GM12874 (cell line): ENCODE measurements around the gene EFNA4.

Experiments
- CTCF ChIP-seq: IDR thresholded peaks from 2 replicates; pipeline ENCODE4 v1.5.1; 2011; ENCODE audit warnings: low read depth, mild to moderate bottlenecking, control low read depth, low read length, moderate library complexity; ENCODE audit not compliant: insufficient read depth

EFNA4 gene

DNA sequence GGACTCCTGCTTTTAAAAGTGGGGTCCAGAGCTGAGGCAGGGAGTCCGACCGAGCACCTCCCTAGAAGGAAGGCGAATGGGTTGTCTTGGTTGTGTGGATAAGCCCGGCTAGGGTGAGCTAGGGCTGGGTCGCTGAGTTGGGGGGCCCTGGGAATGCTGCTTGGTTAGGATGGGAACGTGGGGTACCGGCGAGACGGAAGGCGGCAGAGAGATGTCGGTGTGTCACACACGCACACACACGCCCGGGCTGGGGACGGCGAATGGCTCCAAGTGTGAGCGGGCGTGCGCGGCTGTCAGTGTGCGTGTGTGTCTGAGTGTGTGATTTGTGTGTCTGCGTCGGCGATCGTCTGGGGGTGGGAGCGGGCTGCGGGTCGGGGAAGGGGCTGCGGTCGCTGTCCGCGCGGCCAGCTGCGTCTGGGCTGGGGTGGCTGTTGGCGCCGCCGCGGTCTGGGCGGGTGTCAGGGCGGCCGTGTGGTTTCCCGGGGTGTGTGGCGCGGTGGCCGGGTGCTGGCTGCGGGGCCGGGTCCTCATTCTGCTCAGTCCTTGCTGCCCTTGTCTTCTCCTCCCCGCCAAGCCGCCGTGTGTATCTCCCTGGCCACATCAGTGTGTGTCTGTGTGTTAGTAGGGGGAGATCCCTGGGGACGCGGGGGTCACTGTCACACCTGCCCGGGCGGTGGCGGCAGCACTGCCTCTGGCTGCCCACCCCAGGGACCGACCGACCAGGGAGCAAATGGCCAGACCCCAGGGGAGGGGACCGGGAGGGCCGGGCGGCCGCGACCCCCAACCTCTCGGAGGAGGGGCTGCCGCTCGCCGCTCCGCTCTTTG lies 16.2 kb downstream of the EFNA4 start:
- no peak for TF ChIP-seq CTCF

DNA sequence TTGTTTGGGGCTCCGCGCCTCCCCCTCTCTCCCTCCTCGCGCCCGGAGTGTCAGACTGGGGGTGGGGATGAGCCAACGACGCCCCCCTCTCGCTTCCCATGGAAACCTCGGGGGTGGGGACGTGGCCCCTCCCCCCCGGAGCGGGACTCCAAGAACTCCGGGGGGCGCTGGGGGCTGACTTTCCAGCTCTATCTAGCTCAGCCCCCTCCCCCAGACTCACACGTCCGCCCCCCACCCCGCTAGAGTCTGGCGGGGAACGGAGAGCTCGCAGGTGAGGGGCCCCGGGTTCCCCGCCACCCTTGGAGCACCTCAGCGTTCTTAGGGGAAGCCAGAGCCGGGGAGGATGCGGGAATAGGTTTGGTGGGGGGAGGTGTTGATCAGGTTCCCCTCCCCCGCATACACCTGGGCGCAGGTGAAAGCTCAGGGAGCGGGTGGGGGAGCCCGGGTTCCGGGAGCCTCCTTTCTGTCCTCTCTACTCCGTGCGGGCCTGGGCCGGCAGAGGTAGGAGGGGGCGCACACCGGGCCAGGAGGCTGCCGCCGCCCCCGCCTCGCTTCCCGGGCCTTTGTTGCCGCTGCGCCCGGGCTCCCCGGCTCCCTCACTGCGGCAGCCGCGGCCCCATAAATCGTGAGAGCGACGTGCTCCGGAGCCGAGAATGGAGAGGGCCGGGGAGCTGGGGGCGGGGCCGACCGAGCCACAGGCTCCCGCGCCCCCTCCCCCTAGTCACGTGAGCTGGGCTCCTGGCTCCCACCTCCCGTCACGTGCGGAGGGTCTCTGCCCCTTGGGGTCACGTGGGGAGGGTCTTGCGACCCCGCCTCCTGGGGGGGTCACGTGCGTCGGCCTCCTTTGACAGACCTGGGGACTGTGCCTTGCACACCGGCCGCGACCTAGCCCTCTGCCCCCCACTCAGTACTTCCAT lies 17.0 kb downstream of the EFNA4 start:
- TF ChIP-seq CTCF = no peak

DNA sequence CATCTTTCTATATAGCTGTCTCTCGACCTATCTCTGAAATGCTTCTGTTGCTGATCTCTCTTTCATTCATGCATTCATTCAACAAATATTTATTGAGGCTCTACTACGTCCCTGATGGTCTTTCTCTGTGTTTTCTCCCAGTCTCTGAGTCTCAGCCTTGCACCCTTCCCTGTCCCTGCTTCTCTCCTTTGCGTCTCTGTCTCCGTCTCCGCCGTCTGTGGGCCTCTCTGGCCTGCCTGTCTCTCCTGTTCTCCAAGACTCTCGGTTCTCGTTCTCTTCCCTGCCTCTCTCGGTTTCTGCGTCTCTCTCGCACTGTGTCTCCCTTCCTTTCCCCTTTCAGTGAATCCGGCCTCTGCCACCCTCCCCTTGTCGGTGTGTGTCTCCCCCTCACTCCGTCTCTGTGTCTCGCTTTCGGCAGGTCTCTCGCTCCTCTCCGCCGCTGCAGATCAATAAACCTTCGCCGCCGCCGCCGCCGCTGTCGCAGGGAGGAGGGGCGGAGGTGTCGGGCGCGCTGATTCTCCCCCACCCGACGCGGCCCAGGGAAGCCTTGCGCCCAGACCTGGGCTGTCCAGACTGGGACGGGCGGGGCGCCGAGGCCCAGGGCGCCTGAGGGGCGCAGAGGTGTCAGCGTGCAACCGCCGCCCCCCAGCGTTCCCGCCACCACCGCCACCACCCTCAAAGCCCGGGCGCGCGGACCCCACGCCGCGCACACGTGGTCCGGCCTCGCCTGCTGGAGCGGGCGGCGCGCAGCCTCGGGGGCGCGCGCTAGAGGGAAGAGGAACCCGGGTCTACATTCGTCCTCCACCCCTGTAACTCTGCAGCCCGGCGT lies 18.1 kb downstream of the EFNA4 start:
- no peak for TF ChIP-seq CTCF

DNA sequence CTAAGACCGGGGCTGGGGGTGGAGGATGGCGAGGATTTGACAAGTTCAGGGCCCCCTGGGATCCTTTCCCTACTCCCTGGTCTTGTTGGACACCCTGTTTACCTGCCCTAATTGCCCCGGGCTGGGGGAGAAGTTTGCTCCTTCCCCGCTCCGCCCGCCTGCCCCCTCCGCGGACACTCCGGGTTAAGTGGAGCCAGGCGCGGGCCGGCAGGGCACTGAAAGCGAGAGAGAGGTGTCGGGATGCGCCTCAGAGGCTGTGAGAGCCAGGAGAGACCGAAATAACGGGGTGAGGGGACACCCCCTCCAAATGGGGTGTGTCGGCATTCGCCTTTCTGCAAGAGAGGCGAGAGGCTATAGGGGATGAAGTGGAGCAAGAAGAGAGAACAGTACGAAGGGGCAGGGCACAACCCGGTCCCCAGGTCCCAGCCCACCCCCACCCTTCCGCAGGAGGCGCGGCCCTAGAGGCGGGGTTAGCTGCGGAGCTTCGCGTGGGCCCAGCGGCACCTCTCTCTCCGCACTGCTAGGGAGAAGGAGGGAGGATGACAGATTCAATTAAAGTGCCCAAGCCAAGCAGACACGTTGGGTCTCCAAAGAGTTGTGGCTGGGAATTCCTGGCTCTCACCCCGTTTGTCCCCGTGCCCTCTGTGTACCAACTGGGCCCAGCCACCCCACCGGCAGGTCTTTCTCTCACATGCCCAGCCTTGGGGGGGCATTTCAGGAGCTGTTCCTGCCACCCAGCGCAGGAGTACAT lies 18.9 kb downstream of the EFNA4 start:
- TF ChIP-seq CTCF = no peak

- TF ChIP-seq CTCF = no peak
These were observed 19.6 kb downstream of the EFNA4 start for GRCh38 chr1:155083052-155083541.

- TF ChIP-seq CTCF = 0 out of 2 replicates have a peak, but pooled peaks have one; percentile 28
These were observed 20.6 kb downstream of the EFNA4 start for GRCh38 chr1:155083865-155084721.
